Activated CD4-positive, alpha-beta T cell treated with anti-CD3 and anti-CD28 coated beads, Interleukin-10, Interleukin-2, amounts not matched to agents 100 ng/mL and 50 ng/mL, durations not matched to agents 16 hours and 8 hours (primary cell): ENCODE measurements around the gene TTLL7.

Experiments
- DNase-seq: peaks from one replicate; pipeline ENCODE4 v3.0.0-alpha.2; 2020

Gene TTLL7, protein sequence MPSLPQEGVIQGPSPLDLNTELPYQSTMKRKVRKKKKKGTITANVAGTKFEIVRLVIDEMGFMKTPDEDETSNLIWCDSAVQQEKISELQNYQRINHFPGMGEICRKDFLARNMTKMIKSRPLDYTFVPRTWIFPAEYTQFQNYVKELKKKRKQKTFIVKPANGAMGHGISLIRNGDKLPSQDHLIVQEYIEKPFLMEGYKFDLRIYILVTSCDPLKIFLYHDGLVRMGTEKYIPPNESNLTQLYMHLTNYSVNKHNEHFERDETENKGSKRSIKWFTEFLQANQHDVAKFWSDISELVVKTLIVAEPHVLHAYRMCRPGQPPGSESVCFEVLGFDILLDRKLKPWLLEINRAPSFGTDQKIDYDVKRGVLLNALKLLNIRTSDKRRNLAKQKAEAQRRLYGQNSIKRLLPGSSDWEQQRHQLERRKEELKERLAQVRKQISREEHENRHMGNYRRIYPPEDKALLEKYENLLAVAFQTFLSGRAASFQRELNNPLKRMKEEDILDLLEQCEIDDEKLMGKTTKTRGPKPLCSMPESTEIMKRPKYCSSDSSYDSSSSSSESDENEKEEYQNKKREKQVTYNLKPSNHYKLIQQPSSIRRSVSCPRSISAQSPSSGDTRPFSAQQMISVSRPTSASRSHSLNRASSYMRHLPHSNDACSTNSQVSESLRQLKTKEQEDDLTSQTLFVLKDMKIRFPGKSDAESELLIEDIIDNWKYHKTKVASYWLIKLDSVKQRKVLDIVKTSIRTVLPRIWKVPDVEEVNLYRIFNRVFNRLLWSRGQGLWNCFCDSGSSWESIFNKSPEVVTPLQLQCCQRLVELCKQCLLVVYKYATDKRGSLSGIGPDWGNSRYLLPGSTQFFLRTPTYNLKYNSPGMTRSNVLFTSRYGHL

DNA sequence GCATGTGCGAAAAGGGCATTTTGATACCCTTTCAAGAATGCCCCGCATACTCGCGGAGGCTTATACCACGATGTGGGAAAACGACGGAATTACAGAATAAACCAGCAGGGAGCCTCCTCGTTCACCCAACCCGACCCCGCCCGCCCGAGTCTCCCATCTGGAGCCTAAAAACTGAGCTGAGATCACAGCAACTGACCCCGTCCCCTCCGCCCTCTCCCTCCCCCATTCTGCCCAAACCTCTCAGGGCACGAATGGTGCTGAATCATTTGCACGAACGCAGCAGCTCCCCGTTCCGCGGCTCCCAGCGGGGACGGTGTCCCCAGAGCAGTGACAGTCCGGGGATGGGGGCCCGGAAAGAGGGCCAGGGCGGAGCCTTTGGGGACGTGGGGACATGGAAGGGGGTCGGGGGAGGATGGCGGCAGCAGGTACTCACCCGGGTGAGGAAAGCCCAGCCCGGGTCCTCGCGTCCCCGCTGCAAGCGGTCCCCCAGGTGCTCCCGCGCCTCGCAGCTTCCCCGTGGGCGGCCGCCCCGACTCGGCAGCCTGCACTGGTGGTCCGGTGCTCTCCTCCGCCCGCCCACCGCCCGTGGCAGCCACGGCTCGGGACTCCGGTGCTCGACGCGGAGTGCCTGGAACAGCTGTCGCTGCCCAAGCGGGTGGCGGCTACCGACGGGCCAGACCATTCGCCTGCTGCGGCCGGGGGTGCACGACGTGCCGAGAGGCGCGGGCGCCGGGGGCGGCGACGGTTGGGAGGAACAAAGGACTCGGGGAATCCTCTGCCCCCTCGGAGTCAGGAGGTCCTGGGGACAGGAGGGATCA is at the start of gene TTLL7:
TTLL7 (minus strand) TSS at position 635 of the 818 bp plus-strand sequence. CDS start 46,921 bp downstream, outside the sequence.
- DNase-seq: peak; percentile 71

DNA sequence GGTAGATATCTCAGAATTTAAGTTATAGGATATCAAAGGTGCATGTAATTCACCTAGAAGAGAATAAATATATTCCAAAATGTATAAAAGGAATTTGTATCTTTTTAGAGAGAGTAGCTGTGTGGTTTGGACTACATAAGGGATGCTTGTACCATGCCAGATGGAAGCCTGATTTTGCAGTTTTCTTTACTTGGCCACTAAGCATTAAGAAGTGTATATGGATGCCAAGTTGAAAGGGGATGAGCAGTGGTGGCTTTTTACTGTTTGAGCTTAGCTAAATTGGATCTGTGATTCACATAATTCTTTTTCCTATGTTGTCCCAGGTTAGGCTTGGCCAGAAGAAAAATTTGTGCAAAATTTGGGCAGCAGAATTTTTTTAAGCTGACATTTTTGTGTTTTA is 43.5 kb upstream of the TTLL7 start:
- DNase-seq: no peak

DNA sequence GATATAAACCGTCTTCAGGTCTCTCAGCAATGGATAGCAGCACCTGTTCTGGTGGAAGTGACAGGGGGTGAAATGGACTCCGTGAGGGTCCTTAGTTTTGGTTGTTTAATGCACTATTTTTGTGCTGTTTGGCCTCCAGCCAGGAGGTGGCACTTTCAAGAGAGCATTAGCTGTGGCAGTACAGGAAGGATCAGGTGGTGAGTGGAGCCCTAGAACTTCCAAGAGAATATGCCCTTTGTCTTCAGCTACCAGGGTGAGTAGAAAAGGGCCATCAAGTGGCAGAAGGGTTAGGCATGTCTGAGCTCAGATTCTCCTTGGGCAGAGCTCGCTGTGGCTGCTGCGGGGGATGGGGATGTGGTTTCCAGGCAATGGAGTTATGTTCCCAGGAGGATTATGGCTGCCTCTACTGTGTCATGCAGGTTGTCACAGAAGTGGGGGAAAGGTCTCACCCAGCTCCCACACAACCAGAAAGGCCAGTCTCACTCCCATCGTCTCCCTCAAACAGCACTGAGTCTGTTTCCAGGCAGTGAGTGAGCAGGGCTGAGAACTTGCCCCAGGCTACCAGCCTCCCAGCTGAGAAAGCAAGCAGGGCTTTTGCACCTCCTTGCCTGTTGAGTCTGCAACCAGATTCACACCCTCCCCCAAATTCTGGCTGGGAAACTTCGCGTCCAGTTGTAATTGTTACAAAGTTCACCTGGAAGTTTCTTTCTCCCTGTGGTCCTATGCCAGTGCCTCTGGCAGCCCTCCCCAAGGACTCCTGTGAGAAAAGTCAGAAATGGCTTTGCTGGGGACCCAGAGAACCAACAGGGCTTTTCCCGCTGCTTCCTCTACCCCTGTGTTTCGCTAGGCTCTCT is 39.1 kb upstream of the TTLL7 start:
- no peak for DNase-seq

DNA sequence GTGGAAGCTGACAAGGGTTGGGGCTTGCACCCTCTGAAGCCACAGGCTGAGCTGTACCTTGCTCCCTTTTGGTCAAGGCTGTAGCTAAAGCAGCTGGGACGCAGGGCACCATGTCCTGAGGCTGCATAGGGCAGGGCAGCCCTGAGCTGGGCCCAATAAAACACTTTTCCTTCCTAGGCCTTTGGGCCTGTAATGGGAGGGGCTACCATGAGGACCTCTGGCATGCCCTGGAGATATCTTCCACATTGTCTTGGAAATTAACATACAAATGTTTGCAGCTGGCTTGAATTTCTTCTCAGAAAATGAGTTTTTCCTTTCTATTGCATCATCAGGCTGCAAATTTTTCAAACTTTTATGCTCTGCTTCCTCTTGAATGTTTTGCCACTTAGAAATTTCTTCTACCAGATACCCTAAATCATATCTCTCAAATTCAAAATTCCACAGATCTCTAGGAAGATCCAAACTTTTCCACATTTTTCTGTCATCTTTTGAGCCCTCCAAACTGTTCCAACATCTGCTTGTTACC is 32.9 kb upstream of the TTLL7 start:
- no peak for DNase-seq

DNA sequence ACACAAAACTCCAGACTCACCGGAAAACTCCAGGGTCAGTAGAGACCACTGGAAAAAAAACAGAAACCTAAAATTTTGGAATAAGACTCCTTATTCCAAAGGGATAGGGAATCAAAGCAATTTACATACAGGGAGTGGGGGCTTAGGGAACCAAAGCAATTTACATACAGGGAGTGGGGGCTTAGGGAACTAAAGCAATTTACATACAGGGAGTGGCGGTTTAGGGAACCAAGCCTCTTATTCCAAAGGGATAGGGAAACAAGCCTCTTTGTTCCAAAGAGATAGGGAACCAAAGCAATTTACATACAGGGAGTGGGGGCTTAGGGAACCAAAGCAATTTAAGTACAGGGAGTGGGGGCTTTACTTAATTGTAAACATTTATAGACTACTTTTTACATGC is 28.4 kb upstream of the TTLL7 start:
- no peak for DNase-seq

DNA sequence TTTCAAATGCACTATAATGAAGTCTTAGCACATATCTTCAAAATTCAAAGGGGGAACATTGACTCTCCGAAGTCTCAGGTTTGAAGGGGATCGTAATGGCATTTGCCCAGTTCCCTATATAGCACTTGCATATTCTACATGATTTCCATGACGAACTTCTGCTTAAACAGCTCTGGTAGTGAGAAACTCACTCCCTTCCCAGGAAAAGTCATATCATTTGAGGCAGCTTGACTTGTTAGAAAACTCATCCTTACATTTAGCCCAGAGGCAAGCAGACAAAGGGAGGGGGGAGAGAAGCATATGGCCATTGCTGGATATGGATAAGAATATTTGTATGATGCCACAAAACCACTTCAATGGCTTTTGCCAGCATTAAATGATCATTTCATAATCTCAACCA is 27.0 kb upstream of the TTLL7 start:
- DNase-seq: no peak

DNA sequence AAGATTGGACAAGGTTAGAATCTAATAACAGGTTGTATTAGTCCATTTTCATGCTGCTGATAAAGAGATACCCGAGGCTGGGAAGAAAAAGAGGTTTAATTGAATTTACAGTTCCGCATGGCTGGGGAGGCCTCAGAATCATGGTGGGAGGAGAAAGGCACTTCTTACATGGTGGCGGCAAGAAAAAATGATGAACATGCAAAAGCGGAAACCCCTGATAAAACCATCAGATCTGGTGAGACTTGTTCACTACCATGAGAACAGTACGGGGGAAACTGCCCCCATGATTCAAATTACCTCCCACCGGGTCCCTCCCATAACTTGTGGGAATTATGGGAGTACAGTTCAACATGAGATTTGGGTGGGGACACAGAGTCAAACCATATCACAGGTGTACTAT is 22.9 kb upstream of the TTLL7 start:
- DNase-seq: no peak

DNA sequence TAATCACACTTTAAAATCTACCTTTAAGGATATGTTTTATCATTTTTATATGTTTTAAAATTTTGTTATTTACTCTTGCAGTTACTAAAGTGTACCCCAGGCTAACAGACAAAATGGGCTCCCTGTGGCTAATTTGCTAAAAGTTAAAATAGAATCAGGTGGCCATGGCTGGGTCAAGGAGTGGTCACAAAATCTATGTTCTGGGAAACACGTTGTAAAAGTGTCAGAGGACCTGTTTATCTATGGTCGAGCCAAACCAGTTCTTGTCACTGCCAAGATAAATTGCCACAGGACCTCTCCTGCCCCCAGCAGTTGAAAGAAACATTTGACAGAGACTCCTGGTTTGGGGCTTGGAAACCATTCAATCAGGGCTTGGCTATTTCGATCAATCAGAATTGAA is 21.2 kb upstream of the TTLL7 start:
- DNase-seq: no peak

DNA sequence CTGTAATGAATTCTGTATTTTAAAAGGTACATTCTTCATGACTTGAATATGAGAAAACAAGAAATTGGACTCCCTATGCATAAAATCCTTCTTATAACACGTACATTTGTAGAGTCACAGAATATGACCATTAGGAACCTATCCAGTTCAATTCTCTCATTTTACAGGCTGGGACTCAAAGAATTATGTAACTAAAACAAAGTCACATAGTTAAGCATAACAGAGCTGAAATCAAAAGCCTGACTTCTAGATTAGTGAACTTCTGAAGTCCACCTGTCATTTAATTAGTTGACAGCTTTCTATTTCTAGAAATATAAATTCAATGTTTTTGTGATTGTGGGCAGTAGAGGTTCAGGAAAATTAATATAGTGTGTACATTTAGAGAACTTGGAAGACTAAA is 20.3 kb upstream of the TTLL7 start:
- DNase-seq: no peak

DNA sequence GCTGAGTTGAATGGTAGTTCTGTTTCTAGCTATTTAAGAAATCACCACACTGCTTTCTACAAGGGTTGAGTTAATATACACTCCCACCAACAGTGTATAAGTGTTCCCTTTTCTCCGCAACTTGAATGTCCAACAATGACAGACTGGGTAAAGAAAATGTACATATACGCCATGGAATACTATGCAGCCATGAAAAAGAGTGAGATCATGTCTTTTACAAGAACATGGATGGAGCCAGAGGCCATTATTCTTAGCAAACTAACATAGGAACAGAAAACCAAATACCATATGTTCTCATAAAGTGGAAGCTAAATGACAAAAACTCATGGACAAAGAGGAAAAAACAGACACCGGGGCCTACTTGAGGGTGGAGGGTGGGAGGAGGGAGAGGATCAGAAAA is 14.8 kb upstream of the TTLL7 start:
- no peak for DNase-seq

DNA sequence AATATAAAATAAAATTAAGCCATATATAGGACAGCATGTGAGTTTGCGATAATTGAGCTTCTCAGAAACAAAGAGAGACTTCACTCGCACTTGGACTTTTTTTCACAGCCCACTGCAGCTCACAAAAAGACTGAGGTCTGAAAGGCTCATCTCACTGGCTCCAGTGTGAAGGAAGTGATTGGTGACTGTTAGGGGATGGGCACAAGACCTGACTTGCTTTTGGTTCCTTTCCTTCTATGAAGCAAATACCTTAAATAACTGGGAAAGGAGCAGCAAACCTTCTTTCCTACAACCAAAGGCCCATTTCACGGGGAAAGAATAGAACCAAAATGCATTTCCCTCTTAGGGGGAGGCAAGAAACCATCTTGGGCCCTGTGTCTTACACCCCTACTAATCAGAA is 13.1 kb upstream of the TTLL7 start:
- no peak for DNase-seq

DNA sequence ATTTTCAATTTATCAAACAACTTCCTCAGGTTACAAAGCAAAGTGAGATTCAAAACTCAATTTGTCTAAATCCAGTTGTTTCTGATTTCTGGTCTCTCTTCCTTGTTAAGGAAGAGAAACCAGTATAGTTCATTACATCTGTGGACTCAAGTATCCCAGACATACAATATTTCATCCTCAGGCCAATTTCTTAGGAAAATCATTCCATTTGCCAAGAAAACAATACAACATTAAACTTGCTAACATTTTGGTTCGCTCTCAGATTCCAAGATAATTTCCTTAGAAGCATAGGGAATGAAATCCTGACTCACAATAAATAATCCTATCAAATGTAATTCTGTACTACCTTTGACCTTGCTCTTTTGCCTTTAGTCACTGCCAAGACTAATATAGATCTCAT is 11.2 kb upstream of the TTLL7 start:
- no peak for DNase-seq

DNA sequence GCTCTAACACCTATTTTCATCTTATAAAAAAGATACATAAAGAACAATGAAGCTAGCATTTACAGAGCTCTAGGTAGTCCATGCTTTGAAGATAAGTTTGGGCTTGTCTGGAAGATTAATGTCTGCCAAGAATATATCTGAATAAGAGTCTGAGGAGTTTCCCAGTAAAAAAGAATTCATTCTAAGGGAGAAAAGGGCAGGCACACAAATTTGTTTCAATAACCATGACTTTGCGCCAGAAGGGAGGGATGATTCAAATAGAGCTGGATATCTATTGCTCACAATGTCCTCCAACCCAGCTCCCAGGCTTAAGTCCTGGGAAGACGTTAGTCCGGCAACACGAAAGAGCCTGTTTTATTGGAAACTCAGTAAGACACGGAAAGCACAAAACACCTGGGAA is 9.7 kb upstream of the TTLL7 start:
- DNase-seq: no peak

DNA sequence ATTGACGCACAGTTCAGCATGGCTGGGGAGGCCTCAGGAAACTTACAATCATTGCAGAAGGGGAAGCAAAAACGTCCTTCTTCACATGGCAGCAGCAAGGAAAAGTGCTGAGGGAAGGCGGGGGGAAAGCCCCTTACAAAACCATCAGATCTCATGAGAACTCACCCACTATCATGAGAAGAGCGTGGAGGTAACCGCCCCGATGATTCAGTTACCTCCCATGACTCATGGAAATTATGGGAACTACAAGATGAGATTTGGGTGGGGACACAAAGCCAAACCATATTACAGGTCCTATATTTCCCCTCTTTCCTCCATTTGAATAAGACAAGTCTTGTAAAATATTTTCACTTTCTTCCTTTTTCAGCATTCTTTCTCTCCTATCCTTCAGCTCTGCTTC is 7.7 kb upstream of the TTLL7 start:
- no peak for DNase-seq

DNA sequence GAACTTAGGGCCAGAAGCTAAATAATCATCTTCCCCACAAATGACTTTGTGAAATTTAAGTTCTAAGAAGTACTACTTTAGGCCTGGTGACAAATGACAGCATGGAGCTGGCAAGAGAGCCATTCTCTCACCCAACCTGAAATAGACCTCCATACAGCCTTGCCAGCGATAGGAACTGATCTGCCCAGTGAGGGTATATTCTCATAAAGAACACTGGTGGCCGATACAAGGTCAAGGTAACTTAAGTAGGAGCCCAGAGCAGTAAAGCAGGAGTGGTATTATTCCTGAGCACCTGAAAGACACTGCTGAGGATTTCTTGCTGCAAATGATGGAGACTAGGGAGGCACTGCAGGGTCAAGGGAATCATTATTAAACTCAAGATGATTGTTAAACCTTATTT is 2.6 kb upstream of the TTLL7 start:
- no peak for DNase-seq

DNA sequence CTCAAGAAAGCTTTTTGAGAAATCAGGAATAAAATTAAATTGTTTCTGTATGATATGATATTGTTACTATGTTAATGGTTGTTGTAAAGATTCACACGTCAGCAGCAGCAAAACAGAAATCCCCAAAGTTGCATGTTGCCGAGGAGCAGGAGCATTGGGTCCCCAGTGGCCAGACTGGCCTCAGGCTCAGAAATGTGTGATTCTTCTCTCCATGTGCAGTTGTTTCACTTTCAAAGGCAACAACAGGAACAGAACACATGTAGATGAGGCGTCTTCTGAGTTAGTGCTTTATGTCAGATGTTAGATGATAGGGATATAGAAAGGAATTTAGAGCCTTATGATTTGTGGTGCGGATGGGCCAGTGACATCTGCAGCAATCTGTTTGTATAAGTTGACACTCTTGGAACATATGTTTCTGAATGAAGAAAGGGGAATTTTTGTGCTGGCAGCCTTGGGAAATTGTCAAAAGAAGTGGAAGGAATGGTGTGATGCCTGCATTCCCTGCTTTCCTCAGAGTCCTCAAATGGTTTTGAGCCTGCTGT is 2.1 kb upstream of the TTLL7 start:
- DNase-seq: no peak

DNA sequence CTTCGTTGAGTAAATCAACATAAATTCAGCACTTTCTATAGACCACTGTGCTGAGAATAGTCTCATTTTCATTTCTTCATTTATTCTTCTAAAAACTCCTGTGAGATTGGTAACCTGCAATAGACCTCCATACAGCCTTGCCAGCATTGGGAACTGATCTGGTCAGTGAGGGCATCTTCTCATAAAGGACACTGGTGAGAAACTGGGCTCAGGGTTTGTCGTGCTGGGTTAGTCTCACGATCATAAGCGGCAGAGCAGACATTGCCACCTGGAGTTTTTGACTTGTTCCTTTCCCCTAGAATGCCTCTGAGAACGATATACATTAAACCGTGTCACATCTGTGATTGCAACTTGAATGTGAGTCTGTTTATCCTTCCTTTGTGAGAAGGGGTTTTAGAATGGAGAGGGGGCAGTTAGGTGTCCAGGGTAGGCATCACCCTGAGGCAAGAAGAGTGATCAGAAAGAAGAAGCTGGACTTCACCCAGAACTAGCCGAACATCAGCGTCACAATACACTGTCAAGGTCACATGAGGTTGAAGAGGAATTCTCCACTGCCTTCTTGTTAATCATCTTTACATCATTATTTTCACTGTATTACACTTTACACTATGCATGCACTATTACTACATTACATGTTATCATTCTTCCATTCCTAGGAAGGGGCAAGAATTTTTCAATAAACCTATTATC is 1.4 kb upstream of the TTLL7 start:
- no peak for DNase-seq

DNA sequence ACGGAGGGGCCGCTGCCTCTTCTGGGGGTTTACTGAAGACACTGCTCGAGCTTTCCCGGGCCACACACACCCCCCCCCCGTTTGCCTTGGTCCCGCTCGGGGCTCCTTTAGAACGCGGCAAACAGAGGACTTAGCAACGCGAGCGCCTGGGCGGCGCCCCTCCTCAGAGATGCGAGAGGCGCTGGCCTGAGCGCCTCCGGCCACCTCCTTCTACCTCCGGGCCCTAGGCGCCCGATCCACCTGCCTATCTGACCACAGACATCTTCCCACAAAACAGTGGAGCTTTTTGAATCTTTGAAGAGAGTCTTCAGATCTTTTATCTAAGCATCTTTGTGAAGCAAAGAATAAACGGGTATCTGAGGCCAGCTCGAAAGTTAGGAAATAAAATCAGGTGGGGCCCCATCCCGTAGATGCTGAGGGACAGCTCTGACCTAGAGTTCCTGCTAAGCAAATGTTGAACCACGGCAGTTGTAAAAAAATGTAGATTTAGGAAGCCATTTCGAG is 436 bp upstream of the TTLL7 start:
- DNase-seq: peak; percentile 70

DNA sequence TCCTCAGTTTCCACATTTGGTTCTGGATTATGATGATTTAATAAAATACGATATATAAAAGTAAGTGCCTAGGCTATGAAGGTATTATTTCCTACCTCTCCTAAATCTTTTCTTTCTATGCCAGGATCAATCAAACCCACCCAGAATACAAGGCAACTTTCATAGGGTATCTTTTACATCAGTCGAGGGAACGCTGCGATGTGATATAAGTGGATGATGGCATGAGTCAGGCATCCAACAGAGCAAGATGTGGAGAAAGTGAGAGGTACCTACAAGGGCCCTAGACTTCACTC is 781 bp downstream of the TTLL7 start:
- no peak for DNase-seq

DNA sequence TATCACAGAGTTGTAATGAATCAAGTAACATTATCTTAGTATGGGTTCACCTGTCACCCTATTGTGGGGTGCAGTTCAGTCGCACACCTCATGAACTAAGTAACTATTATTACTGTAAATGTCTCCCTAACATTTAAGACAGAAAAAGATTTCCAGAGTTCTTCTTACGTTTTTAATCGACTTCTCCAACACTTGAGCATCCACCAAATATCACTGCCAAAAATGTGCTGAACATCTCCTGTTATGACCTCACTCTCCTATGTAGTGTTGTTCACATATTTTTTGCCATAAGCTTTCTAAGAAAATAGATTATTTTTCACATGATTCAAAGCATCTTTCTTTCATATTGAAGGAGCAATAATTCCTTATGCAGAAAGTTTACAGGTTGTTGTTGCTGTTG is 1.3 kb downstream of the TTLL7 start:
- DNase-seq: no peak

DNA sequence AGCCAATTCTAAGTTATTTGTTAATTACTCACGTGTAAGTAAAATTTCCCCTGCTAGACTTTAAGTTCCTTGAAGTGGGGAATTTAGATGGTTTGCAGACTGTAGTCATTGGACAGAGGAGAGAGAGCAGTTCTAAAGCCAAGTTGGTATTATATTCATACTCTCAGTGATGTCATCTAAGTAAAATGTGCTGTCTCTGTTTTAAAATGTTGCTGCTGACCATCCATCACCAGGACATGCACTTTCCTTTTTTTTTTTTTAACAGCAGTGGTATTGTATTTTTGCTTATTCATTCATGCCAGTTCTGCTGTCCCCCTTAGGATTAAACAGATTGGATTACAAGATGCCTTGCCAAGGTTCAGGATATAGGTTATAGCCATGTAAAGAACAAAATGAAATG is 2.3 kb downstream of the TTLL7 start:
- no peak for DNase-seq
